ENCODE results near the gene NEK7. TPM values are rescaled to one million over a fixed set of nuclear protein-coding genes. Genes with fewer than 3 reads are reported as not detected.

Gene NEK7
- total and polyA plus RNA-seq, 2 of the 4 experiments (the other 2 are of a cell fraction), result 89.0 to 467 TPM

DNA sequence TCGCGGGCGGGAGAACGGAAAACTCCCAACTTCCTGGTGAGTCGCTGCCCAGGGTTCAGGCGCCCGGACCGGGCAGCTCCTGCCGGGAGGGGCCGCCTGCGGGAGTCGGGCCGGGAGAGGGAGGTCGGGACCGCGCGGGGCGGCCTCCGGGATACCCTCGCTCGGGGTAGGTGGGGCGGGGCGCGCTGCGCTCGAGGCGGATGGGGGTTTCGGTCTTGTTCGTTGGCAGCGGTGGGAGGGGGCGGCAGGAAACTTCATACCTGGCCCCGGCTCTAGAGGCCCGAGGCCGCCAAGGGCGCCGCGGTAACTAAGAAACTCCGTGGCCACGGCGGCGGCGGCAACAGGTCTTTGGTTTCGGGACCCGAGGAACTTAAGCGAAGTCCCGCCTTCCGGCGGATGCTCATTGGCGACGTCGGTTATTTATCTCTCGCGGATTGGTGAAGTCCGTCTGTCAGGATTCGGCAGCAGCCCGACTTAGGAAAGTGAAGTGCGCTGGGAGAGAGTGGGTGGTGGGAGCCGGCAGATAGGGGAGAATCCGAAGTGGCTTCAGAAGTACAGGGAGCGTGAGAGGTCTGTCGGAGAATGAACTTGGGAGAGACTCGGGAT lies 546 bp downstream of the NEK7 start:
- peak overlapping the region; percentile 85 for H3K56ac ChIP-seq (ENCODE audit: extremely low read depth, insufficient read depth, low read length)
- H2BK20ac ChIP-seq (ENCODE audit: low read depth, low read length), result 0 out of 2 replicates have a peak overlapping the region, but pooled peaks have one; percentile 11
- WGBS, 2 experiments (ENCODE audit: extremely low coverage in 2 of 2, insufficient read length in 1 of 2), result 1% methylated on average over 20 of the region's 62 CpGs; no CpG with 5 or more reads in 1 of the 2 experiments
- peak overlapping the region; percentile 95 for H2AFZ ChIP-seq (replicated peaks; ENCODE audit: low read length, poor library complexity)
- peaks cover 6% of the 10 kb centered on the region for H3K4me1 ChIP-seq (ENCODE audit: control insufficient read depth, insufficient read depth, low read length)
- peak overlapping the region; percentile 87 for H2BK5ac ChIP-seq (ENCODE audit: low read depth, low read length, poor library complexity, severe bottlenecking)
- H3K9me1 ChIP-seq (ENCODE audit: insufficient read depth, low read length), result 0 out of 2 replicates have a peak, but pooled peaks cover under 1% of the 10 kb centered on the region
- no peaks in the 10 kb centered on the region for H3K9me3 ChIP-seq (ENCODE audit: control insufficient read depth, insufficient read depth, low read length)
- H3K27me3 ChIP-seq (ENCODE audit: control insufficient read depth, insufficient read depth, low read length), result no peaks in the 10 kb centered on the region
- intact Hi-C loops (cut with micrococcal nuclease), result loop anchor here (2.0 to 5.0 kb wide), 4 partner anchors 100 to 539 kb away; partner anchors contain the start of gene LHX9
- ChIA-PET POLR2A (ENCODE audit: unreplicated experiment) (interaction anchor here (0.6 kb wide), 1 partner anchor 430 kb away, joined by 7 read pairs; no protein-coding TSS in a partner anchor), CTCF (interaction anchor here (0.6 kb wide), 1 partner anchor 29 kb away, joined by 4 read pairs; no protein-coding TSS in a partner anchor)
- peak overlapping the region; percentile 98 for H3K23ac ChIP-seq (ENCODE audit: low read depth, low read length)
- H3K9ac ChIP-seq (ENCODE audit: low read depth, low read length), result peak overlapping the region; percentile 99
- H3K36me3 ChIP-seq (ENCODE audit: control insufficient read depth, insufficient read depth, low read length), result no peaks in the 10 kb centered on the region
- peak overlapping the region; percentile 74; the same call in 1 of the 3 replicates for H2BK15ac ChIP-seq (ENCODE audit: low read depth, low read length)
- dilution Hi-C loops (cut with HindIII; ENCODE audit: low sequenced_read_pairs, unreplicated experiment), result no loop called here
- peak overlapping the region; percentile 87 for H3K4ac ChIP-seq (ENCODE audit: low read depth, low read length)
- H2AK9ac ChIP-seq (replicated peaks; ENCODE audit: low read depth, low read length, poor library complexity), result peak overlapping the region; percentile 92
- H3K4me3 ChIP-seq (ENCODE audit: insufficient read depth, low read depth, low read length), result peak overlapping the region; percentile 77
- peaks cover 6% of the 10 kb centered on the region; the same call in 1 of the 2 replicates for H4K20me1 ChIP-seq (ENCODE audit: insufficient read depth, low read length)
- peak overlapping the region; percentile 81 for H3K18ac ChIP-seq (ENCODE audit: low read depth, low read length)
- H3K27ac ChIP-seq (ENCODE audit: insufficient read depth, low read length), result peak overlapping the region; percentile 93
- peak; percentile 97 for DNase-seq
- H4K91ac ChIP-seq (ENCODE audit: insufficient read depth, low read depth, low read length), result peak overlapping the region; percentile 85
- peak; percentile 62 for ATAC-seq (ENCODE audit: low read depth)
- BruUV-seq (replicated peaks), result no TSS peak
- TF ChIP-seq BHLHE40 (IDR thresholded peaks at IDR 0.05; ENCODE audit: low read depth, low read length), result no peak
- TF ChIP-seq, protein P1, sequence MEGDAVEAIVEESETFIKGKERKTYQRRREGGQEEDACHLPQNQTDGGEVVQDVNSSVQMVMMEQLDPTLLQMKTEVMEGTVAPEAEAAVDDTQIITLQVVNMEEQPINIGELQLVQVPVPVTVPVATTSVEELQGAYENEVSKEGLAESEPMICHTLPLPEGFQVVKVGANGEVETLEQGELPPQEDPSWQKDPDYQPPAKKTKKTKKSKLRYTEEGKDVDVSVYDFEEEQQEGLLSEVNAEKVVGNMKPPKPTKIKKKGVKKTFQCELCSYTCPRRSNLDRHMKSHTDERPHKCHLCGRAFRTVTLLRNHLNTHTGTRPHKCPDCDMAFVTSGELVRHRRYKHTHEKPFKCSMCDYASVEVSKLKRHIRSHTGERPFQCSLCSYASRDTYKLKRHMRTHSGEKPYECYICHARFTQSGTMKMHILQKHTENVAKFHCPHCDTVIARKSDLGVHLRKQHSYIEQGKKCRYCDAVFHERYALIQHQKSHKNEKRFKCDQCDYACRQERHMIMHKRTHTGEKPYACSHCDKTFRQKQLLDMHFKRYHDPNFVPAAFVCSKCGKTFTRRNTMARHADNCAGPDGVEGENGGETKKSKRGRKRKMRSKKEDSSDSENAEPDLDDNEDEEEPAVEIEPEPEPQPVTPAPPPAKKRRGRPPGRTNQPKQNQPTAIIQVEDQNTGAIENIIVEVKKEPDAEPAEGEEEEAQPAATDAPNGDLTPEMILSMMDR (conservative IDR thresholded peaks at IDR 0.05; ENCODE audit: low read depth, low read length), result no peak
- TF ChIP-seq RAD21 (IDR thresholded peaks at IDR 0.05; ENCODE audit: low read length), result no peak
- peak; percentile 18; the same call in 1 of the 2 replicates for TF ChIP-seq FOS (IDR thresholded peaks at IDR 0.05; ENCODE audit: low read depth, low read length)
- TF ChIP-seq SMC3 (IDR thresholded peaks at IDR 0.05; ENCODE audit: low read depth, low read length), result no peak
- TF ChIP-seq RCOR1 (IDR thresholded peaks at IDR 0.05; ENCODE audit: insufficient replicate concordance, low read length), result peak; percentile 6
- peak overlapping the region; percentile 67 to 90; a peak in 2 of 4 replicates for H4K8ac ChIP-seq (ENCODE audit: low read depth in 2 of 2, low read length in 2 of 2)
- in situ Hi-C loops (cut with MboI; ENCODE audit: low sequenced_read_pairs), result no loop called here
- H3K79me1 ChIP-seq (ENCODE audit: low read depth in 1 of 2, low read length in 2 of 2), result peaks cover 0 to 28% of the 10 kb centered on the region in 2 experiments; a peak in 2 of 4 replicates
- peak overlapping the region; percentile 45 for H2BK120ac ChIP-seq (ENCODE audit: low read depth, low read length)
- H4K5ac ChIP-seq (ENCODE audit: low read depth, low read length), result peak overlapping the region; percentile 81
- H2AK5ac ChIP-seq (ENCODE audit: low read depth, low read length), result peak overlapping the region; percentile 97
- H3K4me2 ChIP-seq (ENCODE audit: low read depth, low read length), result peak overlapping the region; percentile 96
- peak overlapping the region; percentile 79 for H3K14ac ChIP-seq (replicated peaks; ENCODE audit: low read depth, low read length)
